MCF 10A (cell line): ENCODE data around the gene RFX6. TPM values are rescaled to one million over a fixed set of nuclear protein-coding genes. Genes with fewer than 3 reads are reported as not detected.

Experiments used
- BruUV-seq: library from RNA; stranded (reverse); fragments of 400-500 nt; replicated peaks from 2 replicates; lab custom pipeline; 2021; lab: Mats Ljungman, UMichigan
- CTCF ChIA-PET: fragments of 300-600 bp; sonication (Branson Sonifier 250); formaldehyde crosslinking; extraction: SDS; loops from one replicate; lab custom pipeline; 2021; ENCODE audit warnings: antibody characterized with exemption, inconsistent platforms; lab: Yijun Ruan, JAX
- POLR2A ChIA-PET: fragments of 300-600, 350-650 bp; sonication (Branson Sonifier 250); formaldehyde crosslinking; extraction: SDS; loops from one replicate; lab custom pipeline; 2020; ENCODE audit warnings: antibody characterized with exemption, inconsistent platforms; lab: Yijun Ruan, JAX
- DNase-seq: peaks from one replicate; pipeline ENCODE4 v3.0.0-alpha.2; 2018; ENCODE audit not compliant: unreplicated experiment
- H3K27ac Mint-ChIP-seq: one replicate; pipeline ENCODE4 v1.8.0; 2022; ENCODE audit warnings: mild to moderate bottlenecking, low read depth, mixed read lengths; ENCODE audit not compliant: unreplicated experiment
- H3K27me3 Mint-ChIP-seq: one replicate; pipeline ENCODE4 v1.8.0; 2022; ENCODE audit warnings: mixed read lengths; ENCODE audit not compliant: insufficient read depth, unreplicated experiment
- H3K36me3 Mint-ChIP-seq: one replicate; pipeline ENCODE4 v1.8.0; 2022; ENCODE audit warnings: mild to moderate bottlenecking, moderate library complexity, mixed read lengths; ENCODE audit not compliant: insufficient read depth, unreplicated experiment
- H3K4me1 Mint-ChIP-seq: one replicate; pipeline ENCODE4 v1.8.0; 2022; ENCODE audit warnings: mixed read lengths; ENCODE audit not compliant: insufficient read depth, unreplicated experiment
- H3K4me3 Mint-ChIP-seq: one replicate; pipeline ENCODE4 v1.8.0; 2022; ENCODE audit warnings: mild to moderate bottlenecking, moderate library complexity, mixed read lengths; ENCODE audit not compliant: unreplicated experiment
- H3K9me3 Mint-ChIP-seq: one replicate; pipeline ENCODE4 v1.8.0; 2022; ENCODE audit warnings: mixed read lengths; ENCODE audit not compliant: unreplicated experiment
- CTCF ChIP-seq: fragments of 200-600 bp; IDR thresholded peaks from one replicate; pipeline ENCODE4 v1.8.0; 2022; ENCODE audit warnings: antibody characterized with exemption, mild to moderate bottlenecking; ENCODE audit not compliant: unreplicated experiment
- intact Hi-C: fragments of 100-400 bp; cut with micrococcal nuclease; formaldehyde crosslinking; loops from 2 replicates; pipeline ENCODE4 v1.14.1; 2022
- total RNA-seq: library from RNA; stranded (reverse); gene quantifications from 2 replicates; pipeline ENCODE4 v1.2.3, GENCODE V29; 2022

The RFX6 gene
- total RNA-seq, 1 experiment from 2014 or later, result not detected

GRCh38 chr6:116924245-116924644 lies 47.2 kb downstream of the RFX6 start:
- intact Hi-C loops, result no loop called here
- BruUV-seq, result no TSS peak
- DNase-seq, result no peak
- H3K4me1 Mint-ChIP-seq, result no peaks in the 10 kb centered on the region
- TF ChIP-seq CTCF, result no peak
- ChIA-PET POLR2A (no interaction called here), CTCF (no interaction called here)
- no peak overlapping the region for H3K4me3 Mint-ChIP-seq
- no peaks in the 10 kb centered on the region for H3K36me3 Mint-ChIP-seq
- H3K27me3 Mint-ChIP-seq, result peaks cover 82% of the 10 kb centered on the region
- no peaks in the 10 kb centered on the region for H3K9me3 Mint-ChIP-seq
- H3K27ac Mint-ChIP-seq, result no peak overlapping the region

GRCh38 chr6:116925088-116925794 lies 48.2 kb downstream of the RFX6 start:
- ChIA-PET POLR2A (no interaction called here), CTCF (no interaction called here)
- TF ChIP-seq CTCF, result no peak
- Mint-ChIP-seq H3K9me3 (no peaks in the 10 kb centered on the region), H3K27me3 (peaks cover 82% of the 10 kb centered on the region), H3K4me1 (no peaks in the 10 kb centered on the region), H3K27ac (no peak overlapping the region), H3K36me3 (no peaks in the 10 kb centered on the region), H3K4me3 (no peak overlapping the region)
- no peak for DNase-seq
- BruUV-seq, result no TSS peak
- intact Hi-C loops, result no loop called here

GRCh38 chr6:116928677-116929076 lies 51.6 kb downstream of the RFX6 start:
- H3K4me3 Mint-ChIP-seq, result no peak overlapping the region
- no peak for DNase-seq
- H3K9me3 Mint-ChIP-seq, result no peaks in the 10 kb centered on the region
- POLR2A ChIA-PET, result no interaction called here
- TF ChIP-seq CTCF, result no peak
- no peaks in the 10 kb centered on the region for H3K36me3 Mint-ChIP-seq
- H3K27ac Mint-ChIP-seq, result no peak overlapping the region
- intact Hi-C loops, result no loop called here
- H3K27me3 Mint-ChIP-seq, result peaks cover 82% of the 10 kb centered on the region
- BruUV-seq, result no TSS peak
- CTCF ChIA-PET, result no interaction called here
- no peaks in the 10 kb centered on the region for H3K4me1 Mint-ChIP-seq

GRCh38 chr6:116929825-116930224 lies 52.8 kb downstream of the RFX6 start:
- TF ChIP-seq CTCF, result no peak
- Mint-ChIP-seq H3K4me1 (no peaks in the 10 kb centered on the region), H3K27ac (no peak overlapping the region), H3K36me3 (no peaks in the 10 kb centered on the region), H3K27me3 (peaks cover 75% of the 10 kb centered on the region), H3K4me3 (no peak overlapping the region), H3K9me3 (no peaks in the 10 kb centered on the region)
- no TSS peak for BruUV-seq
- no peak for DNase-seq
- intact Hi-C loops, result no loop called here
- ChIA-PET CTCF (interaction anchor here (0.7 kb wide), 1 partner anchor 65 kb away, joined by 3 read pairs; no protein-coding TSS in a partner anchor), POLR2A (no interaction called here)
